Retina (tissue), 1 donor: ENCODE data around the gene UPB1.
A peak's percentile ranks its signal among the peaks of the same experiment; 100 is the strongest.
"Not testable (repeated sequence)": the region's sequence is repeated elsewhere in the genome, so short reads cannot be mapped to it uniquely, and the experiment has no call there.

Experiments
- DNase-seq: peaks from one replicate; pipeline ENCODE4 v3.0.0-alpha.2; 2016

The UPB1 gene

DNA sequence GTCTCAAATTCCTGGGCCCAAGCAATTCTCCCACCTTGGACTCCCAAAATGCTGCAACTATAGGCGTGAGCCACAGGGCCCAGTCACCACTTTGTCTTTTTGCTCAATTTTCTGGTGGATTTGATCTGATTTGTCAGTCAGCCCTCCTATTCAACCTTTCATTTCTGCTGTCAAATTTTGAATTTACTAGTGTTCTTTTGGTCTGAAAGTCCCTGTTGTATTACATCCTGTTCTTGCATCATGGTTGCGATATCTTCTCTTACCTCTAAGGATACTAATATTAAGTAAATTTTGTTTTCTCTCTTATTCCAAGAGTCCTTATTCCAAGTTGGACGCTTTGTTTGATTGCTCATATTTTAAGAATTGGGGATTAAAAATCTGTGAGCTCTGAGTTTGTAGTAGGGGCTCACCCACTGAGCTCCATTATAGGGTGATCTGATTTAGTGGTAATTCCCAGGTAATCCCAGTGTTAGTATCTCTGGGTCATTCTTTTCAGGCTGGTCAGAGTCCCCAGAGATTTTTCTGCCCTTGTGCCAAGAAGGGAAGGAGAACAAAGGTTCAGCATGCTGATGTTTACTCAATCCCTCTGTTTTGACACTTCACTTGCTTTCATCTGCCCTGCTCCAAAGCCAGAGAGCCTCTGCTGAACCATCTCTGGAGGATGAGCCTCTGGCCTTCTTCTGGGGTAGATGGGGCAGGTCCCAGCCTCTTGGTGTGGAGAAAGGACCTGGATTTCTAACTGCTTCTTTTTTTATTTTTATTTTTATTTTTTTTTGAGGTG is 10.0 kb downstream of the UPB1 start:
- DNase-seq = no peak

DNA sequence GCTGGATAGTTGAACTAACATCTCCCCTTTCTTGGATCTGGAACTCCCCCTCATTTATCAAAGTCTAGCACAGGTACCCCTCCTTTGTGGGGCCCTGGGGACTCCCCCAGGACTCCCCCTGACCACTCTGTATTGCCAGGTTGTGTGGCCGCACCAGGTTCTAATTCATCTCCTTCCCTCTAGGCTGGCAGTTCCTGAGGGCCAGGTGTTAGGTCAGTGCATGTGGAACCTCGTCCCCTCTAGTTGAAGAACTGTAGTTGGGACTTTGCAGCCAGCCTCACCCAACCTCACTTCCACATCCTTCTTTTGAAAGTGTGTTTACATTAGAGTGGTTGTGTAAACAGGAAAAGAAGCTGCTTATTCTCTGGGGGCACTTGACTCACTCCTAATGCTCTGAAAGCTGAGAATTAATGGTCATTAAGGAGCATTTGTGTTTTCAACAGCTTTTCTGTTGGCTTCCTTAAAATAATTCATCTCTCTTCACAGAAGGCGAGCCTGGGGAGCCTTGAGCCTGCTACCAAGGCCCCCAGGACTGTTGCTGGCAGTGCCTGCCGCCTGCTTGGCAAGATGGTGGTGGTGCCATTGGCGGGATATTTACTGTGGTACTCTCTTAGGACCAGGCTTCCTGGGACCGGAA is 11.8 kb downstream of the UPB1 start:
- DNase-seq = no peak

DNA sequence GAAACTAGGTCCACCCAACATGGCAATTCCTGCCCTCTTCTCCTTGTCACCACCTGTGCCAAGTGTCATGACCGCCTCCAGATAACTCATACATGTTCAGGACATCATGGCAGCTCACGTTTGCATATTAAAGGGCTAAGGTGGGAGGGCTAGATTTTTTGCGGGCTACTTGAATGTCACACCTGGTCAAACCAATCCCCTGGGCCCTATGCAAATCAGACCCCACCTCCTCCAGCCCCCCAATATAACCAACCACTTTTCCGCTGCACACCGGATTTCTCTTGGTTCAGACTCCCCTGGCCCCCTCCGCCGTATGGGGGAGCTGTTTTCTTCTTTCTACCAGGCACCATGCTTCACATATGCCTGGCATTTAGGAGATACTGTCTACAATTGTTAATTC is 12.6 kb downstream of the UPB1 start:
- DNase-seq = no peak

DNA sequence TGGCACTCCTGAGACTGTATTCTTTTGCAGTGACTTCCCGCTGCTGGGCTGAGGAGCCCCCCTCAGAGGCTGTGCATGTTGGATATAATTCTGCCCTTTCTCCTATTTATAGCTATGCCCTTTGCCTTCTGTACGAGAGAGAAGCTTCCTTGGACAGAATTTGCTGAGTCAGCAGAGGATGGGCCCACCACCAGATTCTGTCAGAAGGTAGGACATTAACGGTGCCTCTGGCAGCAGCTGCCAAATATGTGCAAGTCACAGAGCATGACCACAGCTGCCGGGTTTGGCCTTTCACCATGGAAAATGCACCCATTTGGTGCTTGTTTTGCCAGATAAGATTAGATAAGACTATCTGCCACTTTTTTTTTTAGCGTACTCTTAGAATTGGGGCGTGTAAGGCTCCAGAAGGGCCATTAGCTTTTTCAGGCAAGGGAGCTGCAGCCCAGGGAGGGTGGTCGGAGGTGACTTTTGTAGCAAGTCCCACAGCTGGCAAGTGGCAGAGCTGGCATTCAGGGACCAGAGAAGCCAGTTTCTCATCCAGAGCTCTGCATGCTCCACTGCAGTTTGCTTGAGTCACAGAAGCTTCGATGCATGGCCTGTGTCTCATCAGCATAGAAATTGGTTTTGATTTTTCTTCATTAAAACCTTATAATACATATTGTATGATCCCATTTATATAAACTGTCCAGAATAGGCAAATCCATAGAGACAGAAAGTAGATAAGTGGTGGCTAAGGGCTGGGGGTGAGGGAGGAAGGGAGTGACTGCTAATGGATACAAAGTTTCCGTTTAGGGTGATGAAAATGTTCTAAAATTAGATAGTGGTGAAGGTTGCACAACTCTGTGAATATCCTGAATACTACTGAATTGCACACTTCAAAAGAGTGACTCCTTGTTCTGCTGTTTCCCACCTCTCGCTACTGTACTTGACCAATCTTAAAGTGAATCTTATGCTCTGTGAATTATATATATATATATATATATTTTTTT is 15.8 kb downstream of the UPB1 start:
- DNase-seq = no peak

DNA sequence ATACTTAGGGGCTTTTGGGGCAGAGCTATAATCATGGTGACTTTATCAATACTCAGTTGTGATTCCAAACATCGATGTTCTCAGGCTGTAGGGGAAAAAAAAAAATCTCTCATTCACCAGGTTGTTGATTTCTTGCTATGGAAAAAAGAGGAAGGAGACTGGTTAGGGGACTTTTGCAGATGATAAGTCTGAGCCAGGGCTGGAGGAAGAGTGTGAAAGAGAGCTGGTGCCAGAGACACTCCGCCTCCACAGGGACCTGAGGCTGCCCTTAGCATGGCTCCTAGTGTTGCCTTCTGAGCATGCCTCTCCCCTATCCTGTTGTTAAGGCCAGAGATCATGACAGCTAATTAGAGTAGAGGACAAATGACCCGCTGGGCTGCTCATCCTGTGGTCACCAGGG is 16.9 kb downstream of the UPB1 start:
- no peak for DNase-seq

DNA sequence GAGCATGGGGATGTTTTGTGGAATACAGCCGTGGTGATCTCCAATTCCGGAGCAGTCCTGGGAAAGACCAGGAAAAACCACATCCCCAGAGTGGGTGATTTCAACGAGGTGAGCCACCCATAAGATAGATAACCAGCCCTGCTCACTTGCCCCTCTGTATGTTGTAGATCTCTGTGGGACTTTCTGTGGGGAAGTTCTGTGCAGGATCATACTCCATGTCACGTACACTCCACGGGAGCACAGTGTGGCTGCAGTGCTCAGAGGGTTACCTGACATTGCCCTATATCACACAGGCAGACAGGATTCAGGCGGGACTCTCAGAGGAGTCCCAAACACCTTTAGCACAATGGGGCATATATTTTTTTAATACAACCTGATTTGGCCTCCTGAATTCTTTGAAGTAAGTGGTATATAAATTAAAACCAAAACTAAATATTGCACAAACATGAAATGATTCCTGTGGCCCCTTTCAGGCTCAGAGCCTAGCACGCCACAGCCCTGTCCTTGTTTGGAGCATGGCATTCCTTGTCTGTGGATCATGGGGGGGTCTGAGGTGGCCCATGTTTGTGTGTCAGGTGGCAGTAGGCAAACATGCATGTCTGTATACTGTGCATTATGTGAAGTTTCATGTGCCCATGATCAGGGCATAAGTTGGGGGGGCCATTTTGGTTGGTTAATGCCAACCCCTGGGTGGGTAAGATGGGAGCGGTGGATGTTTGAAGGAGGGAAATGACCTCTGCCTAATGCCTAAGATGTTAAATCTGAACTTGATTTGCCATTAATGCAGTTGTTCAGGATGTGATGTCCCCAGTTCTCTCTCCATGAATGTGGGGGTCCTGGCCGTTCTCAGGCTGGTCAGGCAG is 18.5 kb downstream of the UPB1 start:
- DNase-seq = no peak

DNA sequence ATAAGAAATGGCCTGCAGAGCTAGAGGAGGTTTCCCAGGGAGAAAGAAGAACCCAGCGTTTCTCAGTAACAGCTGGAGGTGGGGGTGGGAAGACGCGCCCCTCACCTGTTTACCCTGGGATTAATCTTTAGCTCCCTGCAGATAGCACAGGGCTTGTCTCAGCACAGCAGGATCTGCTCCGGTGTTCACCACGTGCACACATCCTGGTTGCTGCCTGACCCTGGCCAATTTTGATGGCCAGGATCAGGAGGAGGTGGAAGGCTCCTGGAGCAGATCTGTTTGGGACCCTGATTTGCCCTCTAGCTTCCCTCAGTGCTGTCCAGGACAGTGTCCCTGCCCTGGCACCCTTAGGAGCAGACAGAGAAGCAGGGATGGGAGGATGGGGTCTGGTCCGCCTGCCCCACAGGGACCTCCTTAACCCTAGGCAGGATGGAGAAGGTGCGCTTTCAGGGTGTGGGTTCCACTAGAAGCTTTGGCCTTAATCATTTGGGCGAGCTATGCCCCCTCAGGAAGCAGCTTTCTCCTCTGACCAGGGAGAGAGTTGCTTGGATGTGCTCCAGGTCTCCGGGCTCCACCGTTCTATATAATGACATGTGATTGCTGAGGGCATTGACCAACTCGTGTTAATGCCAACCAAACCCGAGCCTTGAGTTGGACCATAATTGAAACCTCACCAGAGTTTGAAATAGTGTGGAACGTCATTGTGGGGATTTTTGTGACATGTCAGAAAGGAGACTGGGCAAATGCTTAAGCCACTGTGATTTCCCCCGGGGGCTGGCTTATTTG is 19.3 kb downstream of the UPB1 start:
- no peak for DNase-seq

DNA sequence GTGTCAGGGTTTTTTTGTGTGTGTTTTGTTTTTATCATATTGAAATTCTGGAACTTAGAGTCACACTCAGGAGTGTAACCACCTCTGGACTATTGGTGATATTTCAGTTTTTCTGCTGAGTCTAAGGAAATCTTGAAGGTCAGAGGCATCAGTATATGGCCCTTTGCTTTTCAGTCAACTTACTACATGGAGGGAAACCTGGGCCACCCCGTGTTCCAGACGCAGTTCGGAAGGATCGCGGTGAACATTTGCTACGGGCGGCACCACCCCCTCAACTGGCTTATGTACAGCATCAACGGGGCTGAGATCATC is 19.9 kb downstream of the UPB1 start:
- DNase-seq = no peak

DNA sequence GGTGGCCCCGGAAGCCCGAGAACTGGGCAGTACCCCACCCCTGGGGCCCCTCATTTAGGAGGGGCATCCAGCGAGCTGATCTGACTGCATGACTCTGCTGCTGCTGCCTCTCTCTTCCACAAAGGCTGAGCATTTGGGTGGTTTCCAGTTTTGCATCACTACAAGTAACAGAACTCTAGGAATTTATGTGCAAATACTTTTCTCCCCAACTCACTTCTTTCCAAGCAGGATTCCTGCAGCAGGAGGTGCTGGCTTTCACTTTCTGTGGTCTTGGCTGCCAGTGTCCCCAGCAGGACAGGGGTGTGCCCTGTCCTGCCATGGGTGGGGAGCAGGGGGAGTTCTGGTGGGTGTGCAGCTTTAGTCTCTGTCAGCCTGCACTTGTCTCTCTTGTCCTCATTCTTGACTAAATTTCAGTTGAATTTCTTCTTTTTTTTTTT is 21.2 kb downstream of the UPB1 start:
- no peak for DNase-seq

DNA sequence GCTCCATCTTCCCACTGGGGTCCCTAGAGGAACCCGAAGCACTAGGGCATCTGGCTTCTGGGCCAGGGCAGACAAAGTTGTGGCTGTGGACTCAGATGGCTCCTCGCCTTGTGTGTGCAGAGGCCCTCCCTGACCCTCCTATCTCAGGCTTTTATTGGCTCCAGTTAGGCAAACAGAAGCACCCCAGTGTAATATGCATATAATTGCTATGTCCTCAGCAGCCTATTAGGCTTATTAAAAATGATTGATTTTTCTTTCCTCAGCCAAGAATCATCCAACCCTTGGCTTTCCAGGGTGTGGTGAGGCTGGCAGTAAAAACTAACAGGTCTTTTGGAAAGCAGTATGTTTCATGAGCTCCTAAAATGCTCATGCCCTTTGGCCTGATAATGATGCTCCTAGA is 22.3 kb downstream of the UPB1 start:
- no peak for DNase-seq

DNA sequence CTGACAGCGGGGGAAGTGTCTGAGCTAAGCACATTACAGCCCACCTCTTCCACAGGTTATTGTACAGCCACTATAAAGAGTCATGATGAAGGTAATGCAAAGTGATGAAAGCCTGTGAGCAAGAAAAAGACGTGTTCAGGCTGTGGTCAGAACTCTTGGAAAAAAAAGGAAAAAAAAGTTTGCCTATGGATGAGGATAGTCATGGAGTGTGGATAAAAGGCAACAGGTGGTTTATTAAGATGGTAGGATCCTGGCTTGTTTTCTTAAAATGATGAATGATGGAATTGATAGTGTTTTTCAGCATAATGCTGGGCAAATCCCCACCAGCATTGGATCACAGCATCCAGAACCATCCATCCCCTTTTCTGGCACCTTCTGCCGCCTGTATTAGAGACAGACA is 23.1 kb downstream of the UPB1 start:
- no peak for DNase-seq

DNA sequence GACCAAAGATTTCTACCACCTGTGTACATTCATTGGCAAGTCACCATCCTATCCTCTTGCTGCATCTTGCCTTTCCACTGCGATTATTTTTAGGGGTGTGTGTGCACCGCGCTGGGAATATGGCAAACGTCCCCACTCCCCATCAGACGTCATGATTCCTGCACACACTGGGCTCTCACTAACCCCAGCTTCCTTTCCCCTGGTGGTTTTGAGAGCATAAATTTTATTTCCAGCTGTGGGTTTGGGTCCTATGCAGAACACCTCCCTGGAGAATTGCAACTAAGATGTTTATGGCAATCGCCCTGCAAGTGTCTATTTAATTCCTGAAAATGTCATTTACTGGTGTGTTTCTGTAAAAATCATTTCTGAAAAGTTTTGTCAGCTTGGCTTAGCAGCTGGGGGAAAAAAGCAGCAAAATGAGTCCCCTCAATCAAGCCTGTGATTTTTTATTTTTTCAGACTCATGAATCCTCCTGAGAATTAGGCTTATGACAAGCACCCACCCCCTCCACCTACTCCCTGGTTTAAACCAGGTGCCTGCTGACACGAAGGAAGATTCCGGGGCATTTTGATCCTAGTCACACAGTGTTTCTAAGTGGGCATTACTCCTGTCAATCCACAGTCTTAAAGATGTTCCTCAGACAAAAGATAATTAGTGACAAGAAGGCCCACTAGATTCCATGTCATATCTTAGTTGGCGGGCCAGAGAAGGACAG is 23.8 kb downstream of the UPB1 start:
- DNase-seq = no peak

DNA sequence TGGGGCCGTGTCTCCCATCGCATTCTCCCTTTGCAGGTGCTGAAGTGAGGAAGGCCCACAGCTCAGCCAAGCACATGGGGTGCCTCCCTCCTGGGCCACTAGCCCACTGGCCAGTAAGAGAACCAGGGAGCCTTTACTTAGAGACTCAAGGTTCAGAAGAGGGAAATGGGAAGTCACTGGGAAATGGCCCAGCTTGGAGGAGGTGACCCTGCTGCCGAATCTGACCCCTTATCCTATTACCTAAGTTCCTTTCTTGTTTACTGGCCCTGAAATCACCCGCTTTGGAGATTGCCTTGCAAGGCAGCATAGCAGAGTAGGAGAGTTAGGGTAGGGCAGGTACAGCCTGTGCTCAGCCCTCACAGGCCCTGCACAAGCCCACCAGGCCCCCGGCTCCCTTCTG is 24.4 kb downstream of the UPB1 start:
- no peak for DNase-seq

DNA sequence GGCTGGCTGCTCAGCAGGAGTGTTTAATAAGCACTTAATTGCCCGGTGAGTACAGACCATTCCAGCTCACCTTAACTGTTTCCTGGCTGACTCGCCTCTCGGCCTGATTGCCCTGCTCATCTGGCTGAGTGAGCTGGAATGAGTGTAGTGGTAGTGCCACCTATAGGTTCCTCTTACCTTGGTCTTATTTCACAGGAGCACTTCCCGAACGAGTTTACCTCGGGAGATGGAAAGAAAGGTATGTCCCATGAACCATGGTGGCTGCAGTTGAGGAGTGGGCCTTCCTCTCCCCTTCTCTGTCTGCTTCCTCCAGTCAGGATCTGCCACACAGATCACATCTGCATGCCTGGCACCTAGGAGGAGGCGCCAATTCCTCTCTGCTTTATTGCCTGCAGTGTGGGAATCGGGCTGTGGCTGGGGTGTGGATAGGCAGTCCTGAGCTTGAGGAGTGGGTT is 26.7 kb downstream of the UPB1 start:
- peak; percentile 49 for DNase-seq

DNA sequence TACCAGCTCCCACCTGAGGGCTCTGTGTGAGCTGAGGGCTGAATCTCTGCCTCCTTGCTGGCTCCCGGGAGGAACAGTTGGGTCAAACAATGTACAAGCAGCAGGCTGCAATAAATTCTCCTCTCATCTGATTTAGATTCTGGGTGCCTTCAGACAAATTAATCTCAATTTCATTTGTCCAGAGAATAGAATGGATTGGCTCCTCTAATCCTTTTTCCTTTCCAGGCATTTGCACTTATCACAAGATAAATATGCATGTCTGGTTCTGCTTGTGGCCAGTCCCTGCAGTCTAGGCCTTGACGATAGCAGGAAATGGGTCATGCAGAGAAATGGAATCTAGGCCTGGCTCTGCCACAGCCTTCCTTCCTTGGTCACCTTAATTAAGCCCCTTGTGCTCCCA is 28.7 kb downstream of the UPB1 start:
- DNase-seq = no peak

DNA sequence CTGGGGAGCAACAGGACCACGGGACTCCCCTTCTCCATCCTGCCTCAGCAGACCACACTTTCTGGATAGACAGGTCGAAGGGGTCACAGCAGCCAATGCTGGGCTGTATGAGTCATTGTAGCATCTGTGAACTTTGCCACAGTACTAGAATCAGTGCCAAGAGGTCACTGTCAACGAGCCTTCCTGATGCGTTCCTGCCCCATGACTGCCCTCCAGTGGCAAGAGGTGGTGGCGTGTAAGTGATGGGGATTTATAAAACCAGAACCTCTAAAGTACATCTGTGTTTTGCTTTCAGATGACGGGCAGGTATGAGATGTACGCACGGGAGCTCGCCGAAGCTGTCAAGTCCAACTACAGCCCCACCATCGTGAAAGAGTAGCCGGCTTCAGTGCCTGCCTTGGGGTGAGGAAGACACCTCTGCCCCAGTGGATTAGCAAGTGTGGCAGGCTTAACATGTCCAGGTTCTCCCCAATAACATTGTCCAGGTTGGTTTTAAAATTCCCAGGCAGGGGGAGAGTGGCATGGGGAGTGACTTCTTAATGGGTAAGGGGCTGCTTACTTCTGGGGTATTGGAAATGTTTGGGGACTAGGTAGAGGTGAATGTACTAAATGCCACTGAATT is 30.4 kb downstream of the UPB1 start:
- DNase-seq = peak; percentile 70

DNA sequence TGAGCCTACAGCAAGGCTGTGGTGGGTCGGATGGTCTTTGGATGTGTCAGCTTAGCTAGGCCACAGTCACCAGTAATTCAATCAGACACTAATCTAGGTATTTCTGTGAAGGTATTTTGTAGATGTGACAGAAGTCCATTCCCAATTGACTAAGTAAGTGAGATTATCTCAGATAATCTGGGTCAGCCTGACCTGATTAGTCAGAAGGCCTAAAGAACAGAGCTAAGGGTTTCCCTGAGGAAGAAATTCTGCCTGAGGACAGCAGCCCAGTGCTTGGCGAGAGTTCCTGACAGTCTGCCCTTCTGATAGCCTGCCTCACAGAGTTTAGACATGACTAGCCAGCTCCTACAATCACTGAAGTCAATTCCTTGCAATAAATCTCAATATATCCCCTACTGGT is 31.1 kb downstream of the UPB1 start:
- DNase-seq = no peak

DNA sequence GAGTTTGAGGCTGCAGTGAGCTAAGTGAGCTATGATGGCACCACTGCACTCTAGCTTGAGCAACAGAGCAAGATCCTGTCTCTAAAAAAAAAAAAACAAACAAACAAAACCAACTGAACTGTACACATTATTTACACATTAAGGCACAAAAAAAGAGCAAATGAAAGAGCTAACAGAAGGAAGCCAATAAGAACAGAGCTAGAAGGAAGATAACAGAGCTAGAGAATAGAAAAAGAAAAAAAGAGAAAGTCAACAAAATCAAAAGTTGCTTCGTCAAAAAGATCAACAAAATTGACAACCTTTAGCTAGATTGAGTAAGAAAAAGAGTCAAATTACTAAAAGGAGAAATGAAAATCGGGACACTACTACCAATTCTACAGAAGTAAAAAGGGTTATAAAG is 34.8 kb downstream of the UPB1 start:
- no peak for DNase-seq

DNA sequence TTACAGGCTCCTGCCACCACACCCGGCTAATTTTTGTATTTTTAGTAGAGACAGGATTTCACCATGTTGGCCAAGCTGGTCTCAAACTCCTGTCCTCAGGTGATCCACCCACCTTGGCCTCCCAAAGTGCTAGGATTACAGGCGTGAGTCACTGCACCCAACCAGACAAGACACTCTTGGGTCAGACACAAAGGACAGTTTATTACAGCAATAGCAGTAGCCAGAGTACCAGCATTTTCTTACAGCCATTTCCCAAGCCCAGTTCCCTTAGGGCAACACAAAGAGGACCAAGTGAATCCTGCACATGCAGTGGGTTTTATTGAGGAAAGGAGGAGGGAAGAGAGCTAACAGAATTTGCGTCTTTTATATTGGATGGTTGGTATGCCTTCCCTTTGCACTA is 35.8 kb downstream of the UPB1 start:
- not testable (repeated sequence) for DNase-seq

DNA sequence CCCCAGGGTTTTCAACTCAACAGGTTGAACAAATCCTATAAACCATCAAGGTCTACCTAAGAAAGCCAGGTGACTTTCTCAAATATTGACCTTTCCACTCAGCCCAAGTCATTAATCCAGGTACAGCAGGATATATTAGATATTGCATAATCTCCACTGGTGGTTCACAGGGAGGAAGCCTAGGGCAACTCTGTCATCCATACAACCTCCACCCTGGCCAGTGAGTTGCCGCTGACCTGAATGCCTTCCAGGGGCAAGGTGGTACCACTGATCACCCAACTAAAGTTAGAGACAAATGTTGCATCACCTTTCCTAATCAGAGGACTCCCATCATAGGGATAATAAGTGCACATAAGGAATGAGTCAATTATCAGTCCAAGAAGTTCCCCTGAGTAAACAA is 36.9 kb downstream of the UPB1 start:
- no peak for DNase-seq

DNA sequence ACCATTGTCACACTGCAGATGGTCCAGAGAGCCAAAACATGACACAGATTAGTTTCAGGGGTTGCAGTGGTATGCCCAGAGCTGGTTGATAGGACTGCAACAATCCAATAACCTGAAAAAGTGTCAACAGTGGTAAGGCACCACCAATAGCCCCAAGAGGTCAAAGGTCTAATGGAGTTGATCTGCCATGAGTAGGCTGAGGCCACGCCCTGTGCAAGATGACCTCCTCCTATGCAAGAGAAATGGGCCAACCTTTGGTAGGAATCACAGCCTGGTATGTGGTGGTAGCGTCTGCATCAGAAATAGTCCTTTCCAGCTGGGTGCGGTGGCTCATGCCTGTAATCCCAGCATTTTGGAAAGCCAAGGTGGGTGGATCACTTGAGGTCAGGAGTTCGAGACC is 40.2 kb downstream of the UPB1 start:
- DNase-seq = no peak
